ENCODE results near the gene TMEM151A.

Gene TMEM151A

GRCh38 chr11:66338276-66339161 lies 46.8 kb downstream of the TMEM151A start:
- DNase-seq = no peak

- no peak for DNase-seq
Observed at GRCh38 chr11:66339162-66339675, 47.5 kb downstream of the TMEM151A start.

- DNase-seq = no peak
Observed at GRCh38 chr11:66339686-66340483, 48.2 kb downstream of the TMEM151A start.

- DNase-seq = no peak
Observed at GRCh38 chr11:66340596-66341501, 49.2 kb downstream of the TMEM151A start.

- no peak for DNase-seq
Observed at GRCh38 chr11:66341502-66342126, 49.9 kb downstream of the TMEM151A start.

GRCh38 chr11:66343176-66343575 lies 51.5 kb downstream of the TMEM151A start:
- no peak for DNase-seq

GRCh38 chr11:66344550-66345315 lies 53.0 kb downstream of the TMEM151A start, which contains the start of gene BRMS1:
Gene BRMS1 (minus strand): TSS chr11:66345104. CDS start chr11:66342234, 2,870 bp downstream.
- DNase-seq = peak; percentile 95

- DNase-seq = no peak
Observed at GRCh38 chr11:66345316-66345649, 53.6 kb downstream of the TMEM151A start.
